ENCODE data around the gene IL6ST. TPM values are rescaled to one million over a fixed set of nuclear protein-coding genes. Genes with fewer than 3 reads are reported as not detected.

IL6ST gene
- total and polyA plus RNA-seq, 2 experiments from 2014 or later: 197 to 242 TPM

GRCh38 chr5:55923865-55924500 lies 70.8 kb downstream of the IL6ST start:
- peak overlapping the region; percentile 97 for H3K4me2 ChIP-seq (ENCODE audit: unreplicated experiment)
- H3K36me3 ChIP-seq (ENCODE audit: low read depth): no peaks in the 10 kb centered on the region
- no peaks in the 10 kb centered on the region for H3K9me3 ChIP-seq (ENCODE audit: low read depth)
- peak overlapping the region; percentile 96 for H2AFZ ChIP-seq
- 81 to 82% methylated on average over 9 of the region's 9 CpGs for WGBS, 2 experiments (ENCODE audit: low coverage in 1 of 2, low lambda C conversion rate in 2 of 2, missing lambda C conversion rate in 2 of 2)
- no peaks in the 10 kb centered on the region for H3F3A ChIP-seq (ENCODE audit: insufficient read depth)
- in situ Hi-C loops (cut with MboI): loop anchor here (25.0 kb wide), 1 partner anchor 587 kb away; no protein-coding TSS in a partner anchor
- no peak overlapping the region for H3K27ac ChIP-seq
- H3K9me2 ChIP-seq (ENCODE audit: insufficient read depth): no peaks in the 10 kb centered on the region
- no peak for DNase-seq
- TF ChIP-seq EZH2phosphoT487 (IDR thresholded peaks at IDR 0.05; ENCODE audit: insufficient read depth, low read depth) (no peak), EZH2 (IDR thresholded peaks at IDR 0.05; ENCODE audit: insufficient read depth, poor library complexity, severe bottlenecking) (no peak)
- no peaks in the 10 kb centered on the region for H3K79me2 ChIP-seq (ENCODE audit: insufficient read depth)
- no peaks in the 10 kb centered on the region for H3K27me3 ChIP-seq (replicated peaks; ENCODE audit: insufficient read depth)
- H3K9ac ChIP-seq: no peak overlapping the region; the same call in 1 of the 2 replicates
- no peaks in the 10 kb centered on the region for H4K20me1 ChIP-seq (ENCODE audit: insufficient read depth)
- peak overlapping the region; percentile 77 for H3K4me3 ChIP-seq
- H3K4me1 ChIP-seq (ENCODE audit: insufficient read depth): no peaks in the 10 kb centered on the region

- Histone ChIP-seq H3K27ac (no peak overlapping the region), H3K36me3 (ENCODE audit: low read depth) (no peaks in the 10 kb centered on the region), H2AFZ (peak overlapping the region; percentile 96), H3K27me3 (replicated peaks; ENCODE audit: insufficient read depth) (no peaks in the 10 kb centered on the region), H3K4me3 (peak overlapping the region; percentile 77), H3K4me2 (ENCODE audit: unreplicated experiment) (peak overlapping the region; percentile 97), H3K9me3 (ENCODE audit: low read depth) (no peaks in the 10 kb centered on the region), H3K9ac (peak overlapping the region; percentile 62), H3K4me1 (ENCODE audit: insufficient read depth) (no peaks in the 10 kb centered on the region), H3F3A (ENCODE audit: insufficient read depth) (no peaks in the 10 kb centered on the region), H3K9me2 (ENCODE audit: insufficient read depth) (no peaks in the 10 kb centered on the region), H3K79me2 (ENCODE audit: insufficient read depth) (no peaks in the 10 kb centered on the region), H4K20me1 (ENCODE audit: insufficient read depth) (no peaks in the 10 kb centered on the region)
- DNase-seq: peak; percentile 61
- in situ Hi-C loops (cut with MboI): loop anchor here (25.0 kb wide), 1 partner anchor 586 kb away; no protein-coding TSS in a partner anchor
- TF ChIP-seq EZH2phosphoT487 (IDR thresholded peaks at IDR 0.05; ENCODE audit: insufficient read depth, low read depth): no peak
- WGBS, 2 experiments (ENCODE audit: low coverage in 1 of 2, low lambda C conversion rate in 2 of 2, missing lambda C conversion rate in 2 of 2): 6 to 7% methylated on average over 17 of the region's 17 CpGs
These were observed 71.5 kb downstream of the IL6ST start for GRCh38 chr5:55923177-55923771.

GRCh38 chr5:55921617-55922016 lies 73.1 kb downstream of the IL6ST start:
- no peak overlapping the region for H2AFZ ChIP-seq
- no peak overlapping the region for H3K4me2 ChIP-seq (ENCODE audit: unreplicated experiment)
- WGBS, 2 experiments (ENCODE audit: low coverage in 1 of 2, low lambda C conversion rate in 2 of 2, missing lambda C conversion rate in 2 of 2): 73 to 74% methylated on average over 4 of the region's 4 CpGs
- H3K27me3 ChIP-seq (replicated peaks; ENCODE audit: insufficient read depth): no peaks in the 10 kb centered on the region
- in situ Hi-C loops (cut with MboI): loop anchor here (25.0 kb wide), 1 partner anchor 584 kb away; no protein-coding TSS in a partner anchor
- H3K4me3 ChIP-seq: no peak overlapping the region
- no peaks in the 10 kb centered on the region for H3K9me2 ChIP-seq (ENCODE audit: insufficient read depth)
- no peaks in the 10 kb centered on the region for H4K20me1 ChIP-seq (ENCODE audit: insufficient read depth)
- H3K9ac ChIP-seq: no peak overlapping the region
- H3K27ac ChIP-seq: no peak overlapping the region
- no peak for DNase-seq
- no peaks in the 10 kb centered on the region for H3K36me3 ChIP-seq (ENCODE audit: low read depth)
- TF ChIP-seq EZH2 (IDR thresholded peaks at IDR 0.05; ENCODE audit: insufficient read depth, poor library complexity, severe bottlenecking) (no peak), EZH2phosphoT487 (IDR thresholded peaks at IDR 0.05; ENCODE audit: insufficient read depth, low read depth) (no peak)
- H3K9me3 ChIP-seq (ENCODE audit: low read depth): no peaks in the 10 kb centered on the region
- no peaks in the 10 kb centered on the region for H3F3A ChIP-seq (ENCODE audit: insufficient read depth)
- H3K79me2 ChIP-seq (ENCODE audit: insufficient read depth): no peaks in the 10 kb centered on the region
- H3K4me1 ChIP-seq (ENCODE audit: insufficient read depth): no peaks in the 10 kb centered on the region

- Histone ChIP-seq H3K27me3 (replicated peaks; ENCODE audit: insufficient read depth) (no peaks in the 10 kb centered on the region), H3K4me1 (ENCODE audit: insufficient read depth) (no peaks in the 10 kb centered on the region), H3K9me2 (ENCODE audit: insufficient read depth) (no peaks in the 10 kb centered on the region), H3K4me2 (ENCODE audit: unreplicated experiment) (no peak overlapping the region), H3K36me3 (ENCODE audit: low read depth) (no peaks in the 10 kb centered on the region), H4K20me1 (ENCODE audit: insufficient read depth) (no peaks in the 10 kb centered on the region), H2AFZ (no peak overlapping the region), H3K27ac (no peak overlapping the region), H3K9ac (no peak overlapping the region), H3K9me3 (ENCODE audit: low read depth) (no peaks in the 10 kb centered on the region), H3K79me2 (ENCODE audit: insufficient read depth) (no peaks in the 10 kb centered on the region), H3F3A (ENCODE audit: insufficient read depth) (no peaks in the 10 kb centered on the region), H3K4me3 (no peak overlapping the region)
- in situ Hi-C loops (cut with MboI): loop anchor here (25.0 kb wide), 1 partner anchor 583 kb away; no protein-coding TSS in a partner anchor
- peak; percentile 36 for DNase-seq
- 66 to 70% methylated on average over 5 of the region's 5 CpGs for WGBS, 2 experiments (ENCODE audit: low coverage in 1 of 2, low lambda C conversion rate in 2 of 2, missing lambda C conversion rate in 2 of 2)
- TF ChIP-seq EZH2phosphoT487 (IDR thresholded peaks at IDR 0.05; ENCODE audit: insufficient read depth, low read depth) (no peak), EZH2 (IDR thresholded peaks at IDR 0.05; ENCODE audit: insufficient read depth, poor library complexity, severe bottlenecking) (no peak)
These were observed 74.0 kb downstream of the IL6ST start for GRCh38 chr5:55920784-55921183.

All from GM23248 (cell line).